ENCODE measurements around the gene HMCES. TPM values are rescaled to one million over a fixed set of nuclear protein-coding genes. Genes with fewer than 3 reads are reported as not detected.
"Not testable (repeated sequence)": the region's sequence is repeated elsewhere in the genome, so short reads cannot be mapped to it uniquely, and the experiment has no call there.

The HMCES gene
- polyA plus RNA-seq, 1 of the 3 experiments (the other 2 are of a cell fraction): 32.4 TPM

DNA sequence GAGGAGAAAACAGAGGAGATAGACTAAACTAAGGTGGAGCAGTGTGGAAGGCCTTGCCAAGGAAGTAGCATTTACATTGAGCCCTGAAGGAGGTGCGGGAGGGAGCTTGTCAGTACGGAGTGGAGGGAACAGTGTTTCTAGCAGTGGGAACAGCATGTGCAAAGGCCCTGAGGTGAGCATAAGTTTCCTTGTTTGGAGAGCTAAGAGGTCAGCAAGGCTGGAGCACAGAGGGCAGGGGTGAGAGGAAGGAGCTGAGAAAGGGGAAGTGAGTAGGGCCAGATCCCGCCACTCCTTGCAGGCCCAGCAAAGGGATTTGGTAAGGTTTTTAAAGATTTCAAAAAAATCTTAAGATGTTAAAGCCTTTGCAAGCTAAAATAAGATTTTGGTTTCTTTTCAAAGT is 70.1 kb downstream of the HMCES start (continued):
- no peak for TF ChIP-seq POLR2AphosphoS5 (IDR thresholded peaks at IDR 0.05; ENCODE audit: low read depth, low read length)

DNA sequence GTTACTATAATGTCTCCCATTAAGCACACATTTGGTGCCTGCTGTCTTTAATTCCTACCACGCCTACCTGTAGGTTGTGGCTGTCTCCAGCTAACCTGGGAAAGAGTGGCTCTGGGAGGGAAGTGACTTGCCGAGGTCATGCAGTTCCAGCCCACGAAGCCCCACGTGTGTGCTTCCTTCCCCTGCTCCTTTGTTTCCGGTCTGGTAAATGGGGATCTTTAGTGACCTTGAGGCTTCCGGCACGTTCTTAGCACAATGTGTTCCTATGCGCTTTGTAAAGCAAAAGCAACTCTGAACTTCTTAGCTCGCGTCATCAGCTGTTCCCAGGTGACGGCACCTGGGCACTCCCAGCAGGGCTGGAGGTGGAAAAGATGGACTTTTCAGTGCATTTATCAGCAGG is 70.5 kb downstream of the HMCES start:
- peaks cover 0 to 32% of the 10 kb centered on the region in 2 experiments; a peak in 1 of 4 replicates for H3K4me1 ChIP-seq (ENCODE audit: control insufficient read depth in 1 of 2, insufficient read depth in 2 of 2, low read depth in 1 of 2, low read length in 1 of 2)
- DNase-seq; H4K20me1 ChIP-seq (ENCODE audit: insufficient read depth); H2AFZ ChIP-seq (ENCODE audit: low read depth); H3K9me2 ChIP-seq; POLR2A ChIA-PET; H3K79me2 ChIP-seq (ENCODE audit: insufficient read depth); H3K9me3 ChIP-seq; H3K9ac ChIP-seq; H3F3A ChIP-seq (replicated peaks; ENCODE audit: insufficient read depth); H3K36me3 ChIP-seq (replicated peaks in 1 of 2; ENCODE audit: control insufficient read depth in 1 of 2, insufficient read depth in 2 of 2, low read length in 1 of 2); H3K27ac ChIP-seq (ENCODE audit: low read depth in 2 of 2, low read length in 1 of 2); H3K4me2 ChIP-seq; H3K27me3 ChIP-seq (ENCODE audit: insufficient read depth); H3K4me3 ChIP-seq (ENCODE audit: low read depth in 2 of 2, low read length in 1 of 2): not testable (repeated sequence)
- CTCF ChIA-PET: interaction anchor here (0.7 to 0.8 kb wide), 2 partner anchors 33 to 34 kb away, joined by 3 read pairs; a partner anchor contains a TSS
- 89% methylated on average over 11 of the region's 11 CpGs for WGBS (ENCODE audit: low lambda C conversion rate)

DNA sequence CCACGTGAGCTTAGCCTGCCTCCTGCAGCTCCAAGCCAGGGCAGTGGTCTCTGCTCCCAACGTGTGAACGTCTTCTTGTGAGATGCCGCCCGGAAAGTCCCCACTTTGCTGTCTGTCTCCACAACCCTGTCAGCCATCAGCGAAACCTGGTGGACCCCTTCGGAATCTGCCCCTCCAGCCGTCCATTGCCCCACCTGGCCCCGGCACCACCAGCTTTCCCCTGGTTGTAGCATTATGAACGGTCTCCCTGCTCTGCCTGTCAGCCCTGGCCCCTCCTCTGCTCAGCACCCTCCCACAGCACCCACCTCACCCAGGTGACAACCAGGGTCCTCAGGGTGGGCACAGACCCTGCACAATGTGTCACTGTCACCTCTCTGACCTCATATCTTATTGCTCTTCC is 71.1 kb downstream of the HMCES start:
- ChIA-PET CTCF (interaction anchor here (0.8 kb wide), 1 partner anchor 34 kb away, joined by 3 read pairs; no protein-coding TSS in a partner anchor), POLR2A (interaction anchor here (1.1 kb wide), 1 partner anchor 34 kb away, joined by 3 read pairs; a partner anchor contains a TSS)
- H3K27ac ChIP-seq (ENCODE audit: low read depth in 2 of 2, low read length in 1 of 2): no peak overlapping the region
- no peaks in the 10 kb centered on the region for H3K9me2 ChIP-seq
- TF ChIP-seq RXRA (IDR thresholded peaks at IDR 0.05; ENCODE audit: borderline replicate concordance, low read depth): no peak
- no peak for TF ChIP-seq ELF1 (IDR thresholded peaks at IDR 0.05)
- no peak for TF ChIP-seq FOSL2 (IDR thresholded peaks at IDR 0.05; ENCODE audit: borderline replicate concordance, low read depth)
- TF ChIP-seq FOXJ3 (CRISPR knock-in tag; IDR thresholded peaks at IDR 0.05): no peak
- TF ChIP-seq TCF12 (IDR thresholded peaks at IDR 0.05): no peak
- TF ChIP-seq, protein P1, sequence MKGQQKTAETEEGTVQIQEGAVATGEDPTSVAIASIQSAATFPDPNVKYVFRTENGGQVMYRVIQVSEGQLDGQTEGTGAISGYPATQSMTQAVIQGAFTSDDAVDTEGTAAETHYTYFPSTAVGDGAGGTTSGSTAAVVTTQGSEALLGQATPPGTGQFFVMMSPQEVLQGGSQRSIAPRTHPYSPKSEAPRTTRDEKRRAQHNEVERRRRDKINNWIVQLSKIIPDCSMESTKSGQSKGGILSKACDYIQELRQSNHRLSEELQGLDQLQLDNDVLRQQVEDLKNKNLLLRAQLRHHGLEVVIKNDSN (IDR thresholded peaks at IDR 0.05; ENCODE audit: borderline replicate concordance, low read depth): no peak
- TF ChIP-seq EZH2phosphoT487 (IDR thresholded peaks at IDR 0.05; ENCODE audit: borderline replicate concordance, low read depth): no peak
- no peak for TF ChIP-seq TEAD4 (IDR thresholded peaks at IDR 0.05; ENCODE audit: borderline replicate concordance, insufficient read depth)
- TF ChIP-seq, protein P2, sequence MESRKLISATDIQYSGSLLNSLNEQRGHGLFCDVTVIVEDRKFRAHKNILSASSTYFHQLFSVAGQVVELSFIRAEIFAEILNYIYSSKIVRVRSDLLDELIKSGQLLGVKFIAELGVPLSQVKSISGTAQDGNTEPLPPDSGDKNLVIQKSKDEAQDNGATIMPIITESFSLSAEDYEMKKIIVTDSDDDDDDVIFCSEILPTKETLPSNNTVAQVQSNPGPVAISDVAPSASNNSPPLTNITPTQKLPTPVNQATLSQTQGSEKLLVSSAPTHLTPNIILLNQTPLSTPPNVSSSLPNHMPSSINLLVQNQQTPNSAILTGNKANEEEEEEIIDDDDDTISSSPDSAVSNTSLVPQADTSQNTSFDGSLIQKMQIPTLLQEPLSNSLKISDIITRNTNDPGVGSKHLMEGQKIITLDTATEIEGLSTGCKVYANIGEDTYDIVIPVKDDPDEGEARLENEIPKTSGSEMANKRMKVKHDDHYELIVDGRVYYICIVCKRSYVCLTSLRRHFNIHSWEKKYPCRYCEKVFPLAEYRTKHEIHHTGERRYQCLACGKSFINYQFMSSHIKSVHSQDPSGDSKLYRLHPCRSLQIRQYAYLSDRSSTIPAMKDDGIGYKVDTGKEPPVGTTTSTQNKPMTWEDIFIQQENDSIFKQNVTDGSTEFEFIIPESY (IDR thresholded peaks at IDR 0.05; ENCODE audit: borderline replicate concordance, low read depth): no peak
- no peak for TF ChIP-seq NRF1 (IDR thresholded peaks at IDR 0.05; ENCODE audit: low read depth, low read length)
- TF ChIP-seq, protein P3, sequence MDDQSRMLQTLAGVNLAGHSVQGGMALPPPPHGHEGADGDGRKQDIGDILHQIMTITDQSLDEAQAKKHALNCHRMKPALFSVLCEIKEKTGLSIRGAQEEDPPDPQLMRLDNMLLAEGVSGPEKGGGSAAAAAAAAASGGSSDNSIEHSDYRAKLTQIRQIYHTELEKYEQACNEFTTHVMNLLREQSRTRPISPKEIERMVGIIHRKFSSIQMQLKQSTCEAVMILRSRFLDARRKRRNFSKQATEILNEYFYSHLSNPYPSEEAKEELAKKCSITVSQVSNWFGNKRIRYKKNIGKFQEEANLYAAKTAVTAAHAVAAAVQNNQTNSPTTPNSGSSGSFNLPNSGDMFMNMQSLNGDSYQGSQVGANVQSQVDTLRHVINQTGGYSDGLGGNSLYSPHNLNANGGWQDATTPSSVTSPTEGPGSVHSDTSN (IDR thresholded peaks at IDR 0.05): no peak
- no peak for TF ChIP-seq TAF1 (IDR thresholded peaks at IDR 0.05; ENCODE audit: borderline replicate concordance, low read depth, low read length)
- no peaks in the 10 kb centered on the region for H3K27me3 ChIP-seq (ENCODE audit: insufficient read depth)
- no peaks in the 10 kb centered on the region for H3K79me2 ChIP-seq (ENCODE audit: insufficient read depth)
- H2AFZ ChIP-seq (ENCODE audit: low read depth): no peak overlapping the region
- no peaks in the 10 kb centered on the region for H3K36me3 ChIP-seq (replicated peaks in 1 of 2; ENCODE audit: control insufficient read depth in 1 of 2, insufficient read depth in 2 of 2, low read length in 1 of 2)
- no peaks in the 10 kb centered on the region for H3K9me3 ChIP-seq
- no peaks in the 10 kb centered on the region for H4K20me1 ChIP-seq (ENCODE audit: insufficient read depth)
- no peak for DNase-seq
- 81% methylated on average over 9 of the region's 10 CpGs for WGBS (ENCODE audit: low lambda C conversion rate)
- H3K4me3 ChIP-seq (ENCODE audit: low read depth in 2 of 2, low read length in 1 of 2): no peak overlapping the region
- no peaks in the 10 kb centered on the region for H3F3A ChIP-seq (replicated peaks; ENCODE audit: insufficient read depth)
- no peak overlapping the region for H3K4me2 ChIP-seq
- no peak overlapping the region for H3K9ac ChIP-seq
- peaks cover 0 to 26% of the 10 kb centered on the region in 2 experiments; a peak in 1 of 4 replicates for H3K4me1 ChIP-seq (ENCODE audit: control insufficient read depth in 1 of 2, insufficient read depth in 2 of 2, low read depth in 1 of 2, low read length in 1 of 2)
